HG03097 (cell line): Measurements from ENCODE around the gene LBR.
"Not testable (repeated sequence)": the region's sequence is repeated elsewhere in the genome, so short reads cannot be mapped to it uniquely, and the experiment has no call there.

Experiments
- ATAC-seq: cut with Tn5 transposase; IDR thresholded peaks from one replicate; pipeline ENCODE4 v1.9.1; 2021; ENCODE audit not compliant: unreplicated experiment, low FRiP score

The LBR gene

DNA sequence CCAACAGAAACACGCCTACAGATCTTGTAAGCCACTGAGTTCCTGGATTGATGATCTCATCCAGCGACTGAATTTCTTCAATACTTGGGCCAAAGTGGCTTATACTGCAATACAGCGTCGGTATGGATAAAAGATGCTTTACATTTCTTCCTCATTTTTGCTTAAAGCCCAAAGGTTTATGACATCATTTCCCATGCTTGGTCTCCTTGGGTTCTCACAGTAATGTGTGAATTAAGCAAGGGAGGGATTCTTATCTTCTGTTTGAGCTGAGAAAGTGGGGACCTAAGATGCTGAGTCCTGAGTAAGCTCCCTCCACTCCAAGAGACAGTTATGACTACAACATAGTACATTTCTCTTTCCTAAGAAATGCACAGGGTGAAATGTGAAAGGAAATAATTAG lies 39.5 kb downstream of the LBR start:
- no peak for ATAC-seq

DNA sequence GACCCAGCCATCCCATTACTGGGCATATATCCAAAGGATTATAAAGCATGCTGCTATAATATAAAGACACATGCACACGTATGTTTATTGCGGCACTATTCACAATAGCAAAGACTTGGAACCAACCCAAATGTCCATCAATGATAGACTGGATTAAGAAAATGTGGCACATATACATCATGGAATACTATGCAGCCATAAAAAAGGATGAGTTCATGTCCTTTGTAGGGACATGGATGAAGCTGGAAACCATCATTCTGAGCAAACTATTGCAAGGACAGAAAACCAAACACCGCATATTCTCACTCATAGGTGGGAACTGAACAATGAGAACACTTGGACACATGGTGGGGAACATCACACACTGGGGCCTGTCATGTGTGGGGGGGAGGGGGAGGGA lies 41.0 kb downstream of the LBR start:
- ATAC-seq = not testable (repeated sequence)

DNA sequence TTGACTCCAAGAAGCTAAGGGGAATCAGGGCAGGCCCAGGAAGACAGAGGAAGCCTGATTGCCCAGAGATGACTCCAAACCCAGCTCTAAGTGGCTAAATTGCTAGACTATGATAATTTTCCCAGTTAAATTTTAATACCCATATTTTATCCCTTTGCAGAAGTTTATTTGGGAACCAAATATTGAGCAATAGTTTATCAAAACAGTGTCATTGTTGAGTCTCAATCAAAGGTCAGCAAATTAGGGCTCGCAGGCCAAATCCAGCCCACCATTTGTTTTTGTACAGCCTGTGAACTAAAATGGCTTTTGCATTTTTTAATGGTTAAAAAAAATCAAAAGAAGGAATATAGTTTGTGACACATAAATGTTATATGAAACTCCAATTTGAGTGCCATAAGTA lies 47.1 kb downstream of the LBR start:
- ATAC-seq = no peak

DNA sequence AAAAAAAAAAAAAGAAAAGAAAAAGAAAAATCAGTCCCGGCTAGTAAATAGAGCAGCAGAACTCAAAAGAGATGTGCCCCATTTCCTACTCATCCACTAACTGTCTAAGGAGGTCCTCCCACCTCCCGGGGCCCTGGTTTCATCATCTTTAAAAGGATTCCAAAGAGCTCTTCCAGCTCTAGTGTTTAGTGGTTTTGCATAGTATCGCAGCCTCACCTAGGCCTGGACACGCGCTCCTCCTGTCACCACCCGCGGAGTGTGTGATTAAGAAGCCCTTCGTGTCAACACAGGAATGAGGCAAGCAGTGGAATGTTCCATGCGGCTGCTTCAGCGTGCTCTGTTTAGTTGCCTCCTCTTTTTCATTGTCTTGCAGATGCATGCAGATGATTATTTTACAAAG lies 49.0 kb downstream of the LBR start:
- ATAC-seq = no peak

DNA sequence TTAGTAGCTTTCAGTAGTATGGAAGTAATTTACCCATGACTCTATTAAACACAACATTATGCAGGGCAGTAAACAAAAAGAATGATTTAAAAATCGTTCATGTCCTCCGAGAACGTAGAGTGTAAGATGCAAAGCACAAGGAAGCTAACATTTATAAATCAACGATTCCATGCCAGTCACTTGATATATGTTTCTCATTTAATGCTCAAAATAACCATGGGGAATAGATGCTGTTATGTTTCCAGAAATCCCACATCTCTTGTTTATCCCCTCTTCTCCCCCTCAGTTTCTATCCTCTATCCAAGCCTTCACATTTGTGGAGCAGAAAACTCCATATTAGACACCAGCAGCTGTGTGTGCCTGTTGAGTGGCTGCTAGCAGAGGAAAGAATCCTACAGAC lies 52.8 kb downstream of the LBR start:
- ATAC-seq = no peak

DNA sequence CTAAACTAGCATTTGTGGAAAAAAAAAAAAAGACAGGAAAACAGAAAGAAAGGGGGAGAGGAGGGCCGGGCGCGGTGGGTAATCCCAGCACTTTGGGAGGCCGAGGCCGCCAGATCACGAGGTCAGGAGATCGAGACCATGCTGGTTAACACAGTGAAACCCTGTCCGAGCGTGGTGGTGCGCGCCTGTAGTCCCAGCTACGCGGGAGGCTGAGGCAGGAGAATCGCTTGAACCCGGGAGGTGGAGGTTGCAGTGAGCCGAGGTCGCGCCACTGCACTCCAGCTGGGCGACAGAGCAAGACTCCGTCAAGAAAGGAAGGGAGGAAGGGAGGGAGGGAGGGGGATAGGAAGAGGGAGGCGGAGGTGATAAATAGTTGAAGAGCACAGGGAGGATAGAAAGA lies 54.7 kb downstream of the LBR start:
- ATAC-seq = no peak

DNA sequence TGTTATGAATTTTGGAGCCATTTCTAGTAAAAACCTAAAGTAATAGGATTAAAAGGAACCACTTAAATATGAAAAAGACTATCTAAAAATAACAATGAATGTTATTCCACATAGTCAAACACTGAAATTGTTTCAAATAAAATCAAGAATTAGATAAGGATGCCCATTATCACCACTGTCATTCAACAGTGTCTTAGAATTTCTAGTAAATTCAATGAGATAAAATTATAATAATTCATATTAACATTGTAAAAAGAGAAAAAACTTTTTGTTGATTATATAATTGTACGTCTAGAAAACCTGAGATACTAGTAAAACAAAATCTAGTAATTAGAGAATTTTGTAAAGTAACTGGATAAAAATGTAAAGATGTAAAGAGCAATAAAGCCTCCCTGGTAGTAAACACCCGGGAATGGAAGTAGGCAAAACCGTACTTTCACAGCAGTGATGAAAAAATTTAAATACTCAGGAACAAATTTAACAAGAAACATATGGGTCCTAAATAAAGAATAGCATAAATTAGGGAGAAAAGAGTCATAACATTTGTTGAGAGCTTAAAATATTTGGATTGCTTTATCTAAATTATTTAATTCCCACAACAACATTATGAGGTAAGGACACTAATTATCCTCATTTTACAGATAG lies 56.4 kb downstream of the LBR start:
- ATAC-seq = no peak

DNA sequence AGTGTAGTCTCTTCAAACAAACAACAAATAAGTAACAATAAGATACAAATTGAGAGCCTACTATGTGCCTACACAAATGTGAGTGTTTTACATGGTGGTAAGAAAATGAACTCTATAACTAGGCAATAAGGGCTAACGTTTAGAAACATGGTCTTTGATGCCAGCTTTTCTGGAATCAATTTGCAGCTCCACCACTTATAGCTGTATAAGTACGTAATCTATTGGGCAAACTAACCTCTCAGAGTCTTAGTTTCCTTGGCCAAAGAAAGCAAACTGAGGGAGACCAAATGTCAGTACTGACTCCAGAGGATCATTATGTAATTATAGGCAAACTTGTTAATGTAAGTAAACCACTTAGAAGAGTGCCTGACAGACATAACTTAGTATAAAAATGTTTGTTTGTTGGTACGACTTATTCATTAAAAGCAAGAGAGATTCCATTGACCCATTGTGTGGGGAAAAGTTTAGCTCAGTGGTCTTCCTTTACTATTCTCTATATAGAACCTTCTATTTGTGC lies 59.7 kb downstream of the LBR start:
- ATAC-seq = no peak

DNA sequence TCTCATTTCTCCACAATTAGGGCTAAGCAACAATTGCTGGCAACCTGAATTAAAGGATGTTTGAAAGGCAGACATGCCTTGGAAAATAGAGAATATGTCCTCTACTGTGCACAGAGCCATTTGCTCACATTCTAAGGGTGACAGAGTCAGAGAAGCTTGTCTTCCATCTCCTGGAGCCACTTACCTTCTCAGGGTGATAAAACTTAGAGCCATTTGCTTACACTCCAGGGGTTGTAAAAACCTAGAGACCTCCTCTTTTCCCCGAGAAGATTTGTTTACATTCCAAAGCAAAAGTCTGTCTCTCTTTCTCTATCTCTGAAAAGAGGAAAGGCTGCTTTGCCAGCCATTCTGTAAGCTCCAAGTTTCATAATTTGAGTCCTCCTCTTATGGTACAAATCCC lies 61.3 kb downstream of the LBR start:
- no peak for ATAC-seq

DNA sequence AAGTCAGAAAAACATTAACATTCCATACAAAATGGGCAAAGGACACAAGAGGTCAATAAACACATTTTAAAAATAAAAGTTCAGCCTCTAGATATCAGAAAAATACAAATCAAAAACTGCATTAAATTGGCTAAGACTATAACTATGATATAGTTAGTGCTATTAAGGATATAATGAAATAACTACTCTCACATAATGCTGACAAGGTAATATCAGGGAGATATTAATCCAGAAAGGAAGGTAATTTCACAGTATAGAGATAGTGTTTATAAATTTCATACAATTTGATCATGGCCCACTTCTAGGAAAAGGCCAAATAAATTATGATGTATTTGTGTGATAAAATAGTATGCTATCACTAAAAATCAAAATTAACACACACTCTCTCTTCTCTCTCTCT lies 61.8 kb downstream of the LBR start:
- ATAC-seq = no peak

DNA sequence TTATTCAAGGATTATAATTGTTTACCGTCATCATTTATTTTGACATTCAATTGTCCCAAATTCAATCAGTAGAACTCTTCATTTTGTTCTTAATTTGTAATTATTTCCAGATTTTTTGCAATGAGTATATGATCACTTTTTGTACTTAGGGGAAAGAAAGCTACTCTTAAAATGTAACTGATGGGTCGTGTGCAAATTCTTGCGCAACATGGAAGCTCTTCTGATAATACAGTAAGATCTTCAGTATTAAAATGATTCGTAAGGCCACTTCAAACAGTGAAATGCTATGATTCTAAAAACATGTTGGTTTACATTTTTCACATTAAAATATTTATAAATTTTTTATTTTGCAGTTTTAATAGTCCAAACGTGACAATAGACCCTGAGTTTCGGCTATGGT lies 63.4 kb downstream of the LBR start:
- ATAC-seq = no peak

DNA sequence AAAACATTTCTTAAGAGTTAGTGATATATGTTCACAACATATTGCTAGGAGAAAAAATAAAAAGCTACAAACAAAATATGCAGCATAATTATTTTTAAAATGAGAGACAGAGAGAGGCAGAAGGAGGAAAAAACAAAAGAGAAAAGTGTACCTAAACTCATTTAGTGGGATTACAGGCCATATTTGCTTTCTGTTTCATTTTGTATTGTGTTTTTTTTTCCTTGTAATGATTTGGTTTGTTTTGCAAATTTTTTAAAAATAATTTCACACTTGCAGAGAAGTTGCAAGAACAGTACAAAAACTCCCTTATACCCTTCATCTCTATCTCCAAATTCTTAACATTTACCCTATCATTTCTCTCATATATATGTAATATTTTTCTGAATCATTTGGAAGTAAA lies 65.0 kb downstream of the LBR start:
- no peak for ATAC-seq

DNA sequence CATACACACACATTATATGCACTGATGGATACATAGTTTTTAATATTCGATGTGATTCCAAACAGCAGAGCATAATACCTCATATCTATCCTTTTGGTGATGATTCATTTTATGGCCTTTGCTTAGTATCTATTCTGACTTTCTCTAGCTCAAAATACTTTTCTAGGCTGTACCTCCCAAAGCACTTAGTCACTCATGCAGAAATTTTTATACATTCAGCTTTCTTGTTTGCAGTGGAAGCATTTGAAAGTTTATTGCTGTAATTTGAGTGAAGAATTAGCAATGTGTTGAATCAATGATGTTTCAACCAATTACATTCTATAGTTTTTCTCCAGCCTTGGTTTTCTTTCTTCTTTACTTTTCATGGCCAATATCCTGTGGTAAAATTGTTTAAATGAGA lies 66.7 kb downstream of the LBR start:
- no peak for ATAC-seq

DNA sequence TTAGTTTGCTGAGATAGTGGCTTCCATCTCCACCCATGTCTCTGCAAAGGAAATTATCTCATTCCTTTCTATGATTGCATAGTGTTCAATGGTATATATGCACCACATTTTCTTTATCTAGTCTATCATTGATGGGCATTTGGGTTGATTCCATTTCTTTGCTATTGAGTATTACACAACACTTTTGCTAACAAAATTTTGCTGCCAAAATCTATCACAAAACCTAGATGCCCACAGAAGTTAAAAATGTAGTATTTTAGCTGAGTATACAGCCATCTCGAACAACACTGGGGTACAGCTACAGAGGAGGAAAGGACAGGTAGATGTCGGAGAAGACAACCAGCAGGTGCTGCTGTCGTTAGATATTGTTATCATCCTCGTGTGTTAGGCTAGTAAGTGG lies 67.7 kb downstream of the LBR start:
- no peak for ATAC-seq

DNA sequence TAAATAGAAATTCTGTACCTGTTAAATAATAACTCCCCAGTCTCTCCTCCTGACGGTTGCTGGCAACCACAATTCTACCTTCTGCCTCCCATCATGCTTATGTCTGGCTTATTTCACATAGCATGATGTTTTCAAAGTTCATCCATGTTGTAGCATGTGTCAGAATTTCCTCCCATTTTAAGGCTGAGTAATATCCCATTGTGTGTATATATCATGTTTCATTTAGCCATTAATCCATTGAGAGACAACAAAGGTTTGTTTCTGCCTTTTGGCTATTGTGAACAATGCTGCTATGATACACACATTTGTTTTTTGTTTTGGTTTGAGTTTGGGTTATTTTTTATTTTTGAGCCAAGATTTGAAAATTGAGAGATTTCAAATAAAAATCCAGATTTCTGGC lies 72.0 kb downstream of the LBR start:
- no peak for ATAC-seq

DNA sequence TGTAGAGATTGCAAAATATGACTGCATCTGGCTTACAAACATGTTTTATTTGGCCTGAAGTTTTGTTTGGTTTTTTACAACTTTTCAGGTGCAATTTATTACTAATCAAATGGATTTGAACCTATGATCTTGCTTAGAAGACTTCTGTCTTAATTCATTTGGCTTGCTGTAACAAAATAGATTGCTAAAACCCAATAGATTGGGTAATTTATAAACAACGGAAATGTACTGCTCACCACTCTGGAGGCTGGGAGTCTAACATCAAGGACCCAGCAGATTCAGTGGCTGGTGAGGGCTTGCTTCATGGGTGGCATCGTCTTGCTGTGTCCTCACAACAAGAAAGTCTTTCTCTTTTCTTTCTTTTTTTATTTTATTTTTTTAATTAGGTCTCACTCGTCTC lies 72.9 kb downstream of the LBR start:
- no peak for ATAC-seq
